Measurements from ENCODE around the gene GOLGA6L22.
"Not testable (repeated sequence)": the region's sequence is repeated elsewhere in the genome, so short reads cannot be mapped to it uniquely, and the experiment has no call there.

GOLGA6L22 gene

GRCh38 chr15:22458603-22459002 is at the start of gene GOLGA6L22:
Gene GOLGA6L22 (plus strand): TSS chr15:22458903. CDS start chr15:22458994, 91 bp downstream.
- DNase-seq (ENCODE audit: low read depth in 2 of 2) = not testable (repeated sequence)

GRCh38 chr15:22417288-22417687 is 41.4 kb upstream of the GOLGA6L22 start:
- not testable (repeated sequence) for DNase-seq (ENCODE audit: low read depth in 2 of 2)

GRCh38 chr15:22417795-22418194 is 40.9 kb upstream of the GOLGA6L22 start:
- DNase-seq (ENCODE audit: low read depth in 2 of 2) = not testable (repeated sequence)

- not testable (repeated sequence) for DNase-seq (ENCODE audit: low read depth in 2 of 2)
These were observed 40.5 kb upstream of the GOLGA6L22 start for GRCh38 chr15:22418212-22418611.

- DNase-seq (ENCODE audit: low read depth in 2 of 2) = not testable (repeated sequence)
These were observed 40.0 kb upstream of the GOLGA6L22 start for GRCh38 chr15:22418666-22419065.

GRCh38 chr15:22420340-22420739 is 38.4 kb upstream of the GOLGA6L22 start:
- DNase-seq (ENCODE audit: low read depth in 2 of 2) = not testable (repeated sequence)

- DNase-seq (ENCODE audit: low read depth in 2 of 2) = not testable (repeated sequence)
These were observed 29.3 kb upstream of the GOLGA6L22 start for GRCh38 chr15:22429426-22429825.

GRCh38 chr15:22431687-22432086 is 27.0 kb upstream of the GOLGA6L22 start:
- DNase-seq (ENCODE audit: low read depth in 2 of 2) = not testable (repeated sequence)

GRCh38 chr15:22494490-22495113 is 35.9 kb downstream of the GOLGA6L22 start:
- peak; percentile 2 to 20 for DNase-seq (ENCODE audit: low read depth in 2 of 2)

GRCh38 chr15:22497200-22497599 is 38.5 kb downstream of the GOLGA6L22 start:
- DNase-seq (ENCODE audit: low read depth in 2 of 2) = not testable (repeated sequence)

- not testable (repeated sequence) for DNase-seq (ENCODE audit: low read depth in 2 of 2)
These were observed 39.7 kb downstream of the GOLGA6L22 start for GRCh38 chr15:22498220-22498925.

GRCh38 chr15:22502272-22502671 is 43.6 kb downstream of the GOLGA6L22 start:
- DNase-seq (ENCODE audit: low read depth in 2 of 2) = not testable (repeated sequence)

- not testable (repeated sequence) for DNase-seq (ENCODE audit: low read depth in 2 of 2)
These were observed 48.3 kb downstream of the GOLGA6L22 start for GRCh38 chr15:22506959-22507358.

GRCh38 chr15:22516140-22516539 is 57.4 kb downstream of the GOLGA6L22 start:
- not testable (repeated sequence) for DNase-seq (ENCODE audit: low read depth in 2 of 2)

Measured in stimulated activated CD8-positive, alpha-beta memory T cell treated with anti-CD3 and anti-CD28 coated beads, Interleukin-2, amount 100 ng/mL, for 48 hours (primary cell).